ENCODE results near the gene KRT37.

Gene KRT37

DNA sequence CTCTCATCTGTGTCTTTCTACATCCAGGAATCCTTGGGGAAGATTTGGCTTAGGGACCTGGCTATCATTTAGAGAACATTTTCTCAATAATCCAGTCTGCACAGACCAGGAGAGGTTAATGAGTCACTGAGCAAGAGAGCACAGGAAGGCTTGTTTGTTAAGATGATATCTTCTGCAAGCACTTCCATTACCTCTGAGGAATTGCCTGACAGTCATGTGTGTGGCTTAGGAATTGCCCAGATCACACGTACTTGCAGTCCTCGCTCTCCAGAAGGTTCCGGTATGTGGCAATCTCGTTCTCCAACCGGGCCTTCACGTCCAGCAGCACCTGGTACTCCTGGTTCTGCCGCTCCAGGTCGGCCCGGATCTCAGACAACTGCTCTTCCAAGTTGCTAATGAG lies 3.3 kb downstream of the KRT37 start:
- no peaks in the 10 kb centered on the region for H3K4me1 ChIP-seq (ENCODE audit: control insufficient read depth, insufficient read depth, low read length)
- H3K4me3 ChIP-seq (ENCODE audit: insufficient read depth, low read depth, low read length): no peak overlapping the region
- H3K9me3 ChIP-seq (ENCODE audit: control insufficient read depth, low read length): no peaks in the 10 kb centered on the region
- H3K27ac ChIP-seq (ENCODE audit: insufficient read depth, low read depth, low read length, poor library complexity, severe bottlenecking): no peak overlapping the region
- no peaks in the 10 kb centered on the region for H3K27me3 ChIP-seq (ENCODE audit: control insufficient read depth, insufficient read depth, low read length, poor library complexity, severe bottlenecking)
- no peaks in the 10 kb centered on the region for H3K36me3 ChIP-seq (ENCODE audit: control insufficient read depth, insufficient read depth, low read length)
- 93 to 96% methylated on average over 9 of the region's 9 CpGs for WGBS, 2 experiments

DNA sequence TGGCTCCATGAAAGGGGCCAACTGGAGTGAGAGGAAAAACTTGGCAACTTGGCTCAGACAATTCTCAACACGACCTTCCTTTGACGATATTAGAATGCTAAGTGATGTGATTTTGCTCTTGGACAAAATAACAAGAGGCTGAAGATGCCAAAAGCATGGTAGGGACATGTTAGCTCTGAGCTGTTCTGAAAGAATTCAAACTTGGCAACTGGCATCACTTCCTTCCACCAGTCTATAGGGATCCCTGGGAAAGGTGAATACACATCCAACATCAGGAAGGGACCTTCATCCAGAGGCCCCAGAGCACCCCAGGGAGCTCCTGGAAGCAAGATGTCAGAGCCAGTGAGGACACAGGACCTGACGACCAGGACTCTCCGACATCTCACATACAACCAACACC lies 4.3 kb downstream of the KRT37 start:
- no peak overlapping the region for H3K4me3 ChIP-seq (ENCODE audit: insufficient read depth, low read depth, low read length)
- H3K4me1 ChIP-seq (ENCODE audit: control insufficient read depth, insufficient read depth, low read length): no peaks in the 10 kb centered on the region
- H3K36me3 ChIP-seq (ENCODE audit: control insufficient read depth, insufficient read depth, low read length): no peaks in the 10 kb centered on the region
- WGBS, 2 experiments: 84 to 85% methylated on average over 3 to 4 of the region's 4 CpGs
- no peaks in the 10 kb centered on the region for H3K9me3 ChIP-seq (ENCODE audit: control insufficient read depth, low read length)
- H3K27ac ChIP-seq (ENCODE audit: insufficient read depth, low read depth, low read length, poor library complexity, severe bottlenecking): no peak overlapping the region
- H3K27me3 ChIP-seq (ENCODE audit: control insufficient read depth, insufficient read depth, low read length, poor library complexity, severe bottlenecking): no peaks in the 10 kb centered on the region

DNA sequence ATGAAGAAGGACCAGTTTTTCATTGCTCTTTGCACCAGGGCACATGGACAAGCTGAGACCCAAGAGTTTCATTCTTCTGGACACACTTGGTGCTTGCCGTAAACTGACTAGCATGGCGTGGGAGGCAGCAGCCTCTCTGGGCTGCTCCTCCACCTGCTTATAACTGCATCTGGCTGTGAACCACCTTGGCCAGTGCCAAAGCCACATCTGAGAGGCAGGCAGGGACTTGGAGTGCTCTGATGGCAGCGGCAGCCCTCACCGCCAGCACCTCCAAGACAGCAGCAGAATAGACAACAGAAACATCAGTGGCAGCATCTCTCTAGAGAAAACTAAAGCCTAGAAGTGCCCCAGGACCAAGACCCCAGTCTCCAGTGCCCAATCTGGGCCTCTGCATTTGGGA lies 4.7 kb downstream of the KRT37 start:
- WGBS, 2 experiments: 96 to 97% methylated on average over 4 of the region's 4 CpGs
- Histone ChIP-seq H3K27ac (ENCODE audit: insufficient read depth, low read depth, low read length, poor library complexity, severe bottlenecking) (no peak overlapping the region), H3K4me3 (ENCODE audit: insufficient read depth, low read depth, low read length) (no peak overlapping the region), H3K9me3 (ENCODE audit: control insufficient read depth, low read length) (no peaks in the 10 kb centered on the region), H3K36me3 (ENCODE audit: control insufficient read depth, insufficient read depth, low read length) (no peaks in the 10 kb centered on the region), H3K27me3 (ENCODE audit: control insufficient read depth, insufficient read depth, low read length, poor library complexity, severe bottlenecking) (no peaks in the 10 kb centered on the region), H3K4me1 (ENCODE audit: control insufficient read depth, insufficient read depth, low read length) (no peaks in the 10 kb centered on the region)

DNA sequence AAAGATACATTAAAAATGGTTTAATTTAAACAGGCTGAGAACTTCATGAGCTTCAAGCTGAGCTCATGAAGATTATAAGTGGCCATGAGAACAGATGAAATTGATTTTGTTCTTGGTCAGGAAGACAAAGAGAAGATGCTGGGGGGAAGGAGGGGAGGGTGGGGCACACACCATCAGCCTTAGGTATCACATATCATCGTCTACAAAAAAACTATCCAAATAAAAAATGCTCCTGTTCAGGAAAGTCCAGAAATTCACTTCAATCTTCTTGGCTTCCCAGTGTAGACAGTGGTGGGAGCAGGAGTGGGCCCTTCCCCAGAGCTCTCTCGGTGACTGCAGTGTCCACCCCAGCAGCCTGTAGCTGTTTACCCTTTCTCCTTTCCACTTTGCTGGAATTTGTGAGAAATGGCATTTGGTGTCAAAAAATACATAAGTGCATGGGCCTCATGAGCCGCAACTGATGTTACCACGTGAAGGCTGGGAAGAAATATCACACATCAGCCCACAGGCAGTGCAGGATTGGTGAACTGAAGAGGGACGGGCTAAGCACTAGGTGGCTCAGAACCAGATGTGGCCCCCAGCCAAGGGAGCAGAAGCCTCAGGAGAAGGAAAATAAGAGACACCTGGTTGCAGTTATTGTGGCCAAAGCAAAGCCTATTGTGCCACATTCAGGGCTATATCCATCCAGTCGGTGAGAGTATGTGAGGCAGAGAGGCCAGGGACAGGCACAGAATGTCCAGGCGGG lies 6.1 kb downstream of the KRT37 start:
- H3K27me3 ChIP-seq (ENCODE audit: control insufficient read depth, insufficient read depth, low read length, poor library complexity, severe bottlenecking): no peaks in the 10 kb centered on the region
- no peaks in the 10 kb centered on the region for H3K36me3 ChIP-seq (ENCODE audit: control insufficient read depth, insufficient read depth, low read length)
- H3K27ac ChIP-seq (ENCODE audit: insufficient read depth, low read depth, low read length, poor library complexity, severe bottlenecking): no peak overlapping the region
- no peak overlapping the region for H3K4me3 ChIP-seq (ENCODE audit: insufficient read depth, low read depth, low read length)
- H3K9me3 ChIP-seq (ENCODE audit: control insufficient read depth, low read length): no peaks in the 10 kb centered on the region
- H3K4me1 ChIP-seq (ENCODE audit: control insufficient read depth, insufficient read depth, low read length): no peaks in the 10 kb centered on the region
- 92% methylated on average over 7 of the region's 7 CpGs for WGBS, 2 experiments

DNA sequence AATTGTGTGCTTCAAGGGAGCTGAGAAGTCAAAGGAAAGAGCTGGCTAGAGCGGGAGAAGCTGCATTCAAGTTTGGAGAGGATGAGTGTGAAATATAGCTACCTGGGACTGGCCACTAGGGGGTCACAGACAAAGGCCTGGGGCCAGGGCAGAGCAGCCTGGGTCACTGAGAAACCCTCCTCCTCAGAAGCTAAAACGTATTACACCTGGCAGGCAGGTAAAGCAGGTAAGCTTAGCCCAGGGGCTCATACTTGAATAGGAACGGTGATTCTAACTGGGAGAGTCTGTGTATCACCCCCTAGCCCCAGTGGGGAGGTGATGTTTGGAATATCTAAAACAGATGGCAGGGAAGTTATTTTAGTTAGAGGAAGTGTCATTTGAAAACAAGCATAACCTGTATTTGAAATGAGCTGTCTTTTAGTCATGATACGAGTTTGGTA lies 6.8 kb downstream of the KRT37 start:
- Histone ChIP-seq H3K27me3 (ENCODE audit: control insufficient read depth, insufficient read depth, low read length, poor library complexity, severe bottlenecking) (no peaks in the 10 kb centered on the region), H3K4me1 (ENCODE audit: control insufficient read depth, insufficient read depth, low read length) (no peaks in the 10 kb centered on the region), H3K27ac (ENCODE audit: insufficient read depth, low read depth, low read length, poor library complexity, severe bottlenecking) (no peak overlapping the region), H3K4me3 (ENCODE audit: insufficient read depth, low read depth, low read length) (no peak overlapping the region), H3K36me3 (ENCODE audit: control insufficient read depth, insufficient read depth, low read length) (no peaks in the 10 kb centered on the region), H3K9me3 (ENCODE audit: control insufficient read depth, low read length) (no peaks in the 10 kb centered on the region)
- 56 to 70% methylated on average over 3 to 4 of the region's 4 CpGs for WGBS, 2 experiments

DNA sequence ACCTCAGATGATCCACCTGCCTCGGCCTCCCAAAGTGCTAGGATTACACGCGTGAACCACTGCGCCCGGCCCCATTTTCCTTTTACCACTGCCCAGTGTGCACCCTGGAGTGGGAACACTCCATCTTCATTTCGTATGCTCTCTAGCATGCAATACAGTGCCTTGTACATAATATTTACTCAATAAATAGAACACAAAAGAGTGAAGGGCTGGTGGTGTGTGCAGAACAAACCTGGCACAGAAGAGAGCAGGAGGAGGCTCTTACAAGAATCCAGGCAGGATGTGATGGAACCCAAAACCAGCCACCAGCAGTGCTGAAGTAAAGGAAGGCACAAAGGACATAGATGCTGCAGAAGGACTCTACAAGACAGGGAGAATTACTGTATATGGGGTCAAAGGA lies 7.3 kb downstream of the KRT37 start:
- no peak overlapping the region for H3K27ac ChIP-seq (ENCODE audit: insufficient read depth, low read depth, low read length, poor library complexity, severe bottlenecking)
- H3K9me3 ChIP-seq (ENCODE audit: control insufficient read depth, low read length): no peaks in the 10 kb centered on the region
- 93 to 96% methylated on average over 5 to 6 of the region's 6 CpGs for WGBS, 2 experiments

DNA sequence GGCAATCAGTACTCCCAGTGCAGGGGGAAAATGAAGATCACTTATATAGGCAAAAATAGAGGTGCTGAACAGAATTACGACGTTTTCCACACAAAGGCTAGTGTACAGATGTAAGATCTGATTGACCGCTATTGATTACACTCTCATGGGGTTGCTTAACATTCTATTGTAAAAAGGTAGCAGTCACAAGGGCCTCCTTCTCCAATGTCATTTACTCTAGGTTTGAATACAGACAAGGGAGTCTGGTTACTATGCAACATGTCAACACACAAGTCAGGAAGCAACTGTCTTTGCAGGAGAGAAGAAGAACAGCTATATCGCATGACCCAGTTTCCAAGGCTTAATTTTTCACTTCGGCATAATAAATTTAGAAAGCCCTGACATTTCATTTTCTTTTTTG lies 7.9 kb downstream of the KRT37 start:
- Histone ChIP-seq H3K27ac (ENCODE audit: insufficient read depth, low read depth, low read length, poor library complexity, severe bottlenecking) (no peak overlapping the region), H3K27me3 (ENCODE audit: control insufficient read depth, insufficient read depth, low read length, poor library complexity, severe bottlenecking) (no peaks in the 10 kb centered on the region), H3K4me3 (ENCODE audit: insufficient read depth, low read depth, low read length) (no peak overlapping the region), H3K4me1 (ENCODE audit: control insufficient read depth, insufficient read depth, low read length) (no peaks in the 10 kb centered on the region), H3K36me3 (ENCODE audit: control insufficient read depth, insufficient read depth, low read length) (no peaks in the 10 kb centered on the region), H3K9me3 (ENCODE audit: control insufficient read depth, low read length) (no peaks in the 10 kb centered on the region)
- WGBS, 2 experiments: 95 to 97% methylated on average over 5 of the region's 5 CpGs

More for the DNA sequence above, 7.3 kb downstream of the KRT37 start:
- no peaks in the 10 kb centered on the region for H3K27me3 ChIP-seq (ENCODE audit: control insufficient read depth, insufficient read depth, low read length, poor library complexity, severe bottlenecking)
- H3K36me3 ChIP-seq (ENCODE audit: control insufficient read depth, insufficient read depth, low read length): no peaks in the 10 kb centered on the region
- H3K4me3 ChIP-seq (ENCODE audit: insufficient read depth, low read depth, low read length): no peak overlapping the region
- no peaks in the 10 kb centered on the region for H3K4me1 ChIP-seq (ENCODE audit: control insufficient read depth, insufficient read depth, low read length)

DNA sequence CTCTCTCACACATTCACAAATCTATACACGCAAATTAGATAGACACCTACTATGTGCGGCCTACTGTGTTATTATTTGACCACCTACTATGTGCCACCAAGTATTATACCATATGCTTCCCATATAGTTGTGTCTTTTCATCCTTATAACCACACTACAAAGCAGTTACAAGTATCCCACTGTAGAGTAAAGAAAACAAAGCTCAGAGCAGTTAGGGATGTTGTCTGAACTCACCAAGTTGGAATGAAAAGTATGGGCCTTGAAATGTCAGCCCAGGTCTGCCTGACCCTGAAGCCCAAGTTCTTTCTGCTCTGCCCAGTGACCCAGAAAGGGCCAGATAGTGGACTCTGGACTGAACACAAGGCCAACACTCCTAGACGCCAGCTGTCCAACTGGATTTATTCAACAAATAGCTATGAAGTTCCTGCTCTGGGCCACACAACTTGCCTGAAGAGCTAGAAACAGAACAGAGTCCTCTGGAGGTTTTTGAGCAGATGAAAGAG lies 8.5 kb downstream of the KRT37 start:
- H3K9me3 ChIP-seq (ENCODE audit: control insufficient read depth, low read length): no peaks in the 10 kb centered on the region
- WGBS, 2 experiments: 87 to 93% methylated on average over 3 of the region's 3 CpGs
- no peaks in the 10 kb centered on the region for H3K27me3 ChIP-seq (ENCODE audit: control insufficient read depth, insufficient read depth, low read length, poor library complexity, severe bottlenecking)
- no peak overlapping the region for H3K27ac ChIP-seq (ENCODE audit: insufficient read depth, low read depth, low read length, poor library complexity, severe bottlenecking)
- no peaks in the 10 kb centered on the region for H3K36me3 ChIP-seq (ENCODE audit: control insufficient read depth, insufficient read depth, low read length)
- no peaks in the 10 kb centered on the region for H3K4me1 ChIP-seq (ENCODE audit: control insufficient read depth, insufficient read depth, low read length)
- H3K4me3 ChIP-seq (ENCODE audit: insufficient read depth, low read depth, low read length): no peak overlapping the region

DNA sequence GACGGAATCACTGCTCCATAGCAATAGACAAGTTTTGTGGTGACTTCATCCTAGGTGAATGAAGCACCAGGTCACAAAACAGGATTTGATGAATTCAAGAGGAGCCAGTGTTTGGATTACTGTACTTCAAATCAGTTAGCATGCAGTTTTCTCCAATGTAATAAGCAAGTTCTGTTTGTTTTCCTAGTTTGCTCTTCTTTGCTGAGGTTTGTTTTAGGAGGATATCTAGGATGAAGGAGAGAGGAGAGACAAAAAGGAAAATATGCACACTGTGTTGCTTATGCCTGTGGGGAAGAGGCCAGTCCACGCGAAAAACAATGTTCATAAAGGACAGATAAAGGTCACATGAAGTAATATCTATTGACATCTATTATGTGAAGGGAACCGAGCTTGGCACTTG lies 9.0 kb downstream of the KRT37 start:
- no peaks in the 10 kb centered on the region for H3K4me1 ChIP-seq (ENCODE audit: control insufficient read depth, insufficient read depth, low read length)
- H3K9me3 ChIP-seq (ENCODE audit: control insufficient read depth, low read length): no peaks in the 10 kb centered on the region
- no peaks in the 10 kb centered on the region for H3K27me3 ChIP-seq (ENCODE audit: control insufficient read depth, insufficient read depth, low read length, poor library complexity, severe bottlenecking)
- no peak overlapping the region for H3K4me3 ChIP-seq (ENCODE audit: insufficient read depth, low read depth, low read length)
- 94 to 96% methylated on average over 4 of the region's 4 CpGs for WGBS, 2 experiments
- no peak overlapping the region for H3K27ac ChIP-seq (ENCODE audit: insufficient read depth, low read depth, low read length, poor library complexity, severe bottlenecking)
- H3K36me3 ChIP-seq (ENCODE audit: control insufficient read depth, insufficient read depth, low read length): no peaks in the 10 kb centered on the region

DNA sequence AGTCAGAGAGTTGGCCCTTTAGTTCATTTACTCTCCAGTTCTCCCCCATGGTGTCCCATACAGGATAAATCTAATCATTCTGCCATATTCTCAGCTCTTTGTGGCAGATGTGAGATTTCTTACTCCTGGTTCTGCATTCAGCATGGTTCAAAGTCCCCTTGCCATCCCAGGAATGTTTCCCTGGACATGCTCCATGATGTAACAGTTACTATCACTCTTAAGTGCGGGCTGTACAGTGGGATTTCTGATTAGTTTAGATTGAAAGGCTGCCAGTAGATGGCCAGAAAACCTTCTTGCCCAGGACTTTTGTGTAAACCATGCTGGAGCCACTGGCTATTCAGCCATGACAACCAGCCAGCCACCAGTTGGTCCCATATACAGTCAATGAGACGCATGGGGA lies 10.4 kb downstream of the KRT37 start:
- 94% methylated on average over 2 of the region's 2 CpGs for WGBS, 2 experiments
- Histone ChIP-seq H3K27ac (ENCODE audit: insufficient read depth, low read depth, low read length, poor library complexity, severe bottlenecking) (no peak overlapping the region), H3K27me3 (ENCODE audit: control insufficient read depth, insufficient read depth, low read length, poor library complexity, severe bottlenecking) (no peaks in the 10 kb centered on the region), H3K36me3 (ENCODE audit: control insufficient read depth, insufficient read depth, low read length) (no peaks in the 10 kb centered on the region), H3K4me1 (ENCODE audit: control insufficient read depth, insufficient read depth, low read length) (no peaks in the 10 kb centered on the region), H3K9me3 (ENCODE audit: control insufficient read depth, low read length) (no peaks in the 10 kb centered on the region), H3K4me3 (ENCODE audit: insufficient read depth, low read depth, low read length) (no peak overlapping the region)

Data from ectodermal cell (in vitro differentiated cells).